ENCODE measurements around the gene AAMDC. TPM values are rescaled to one million over a fixed set of nuclear protein-coding genes. Genes with fewer than 3 reads are reported as not detected.
"Not testable (repeated sequence)": the region's sequence is repeated elsewhere in the genome, so short reads cannot be mapped to it uniquely, and the experiment has no call there.

Gene AAMDC
- total and polyA plus RNA-seq, 2 of the 13 experiments (the other 11 are each of a cell fraction or from before 2014, with no cell fraction given), result 18.1 to 35.6 TPM

DNA sequence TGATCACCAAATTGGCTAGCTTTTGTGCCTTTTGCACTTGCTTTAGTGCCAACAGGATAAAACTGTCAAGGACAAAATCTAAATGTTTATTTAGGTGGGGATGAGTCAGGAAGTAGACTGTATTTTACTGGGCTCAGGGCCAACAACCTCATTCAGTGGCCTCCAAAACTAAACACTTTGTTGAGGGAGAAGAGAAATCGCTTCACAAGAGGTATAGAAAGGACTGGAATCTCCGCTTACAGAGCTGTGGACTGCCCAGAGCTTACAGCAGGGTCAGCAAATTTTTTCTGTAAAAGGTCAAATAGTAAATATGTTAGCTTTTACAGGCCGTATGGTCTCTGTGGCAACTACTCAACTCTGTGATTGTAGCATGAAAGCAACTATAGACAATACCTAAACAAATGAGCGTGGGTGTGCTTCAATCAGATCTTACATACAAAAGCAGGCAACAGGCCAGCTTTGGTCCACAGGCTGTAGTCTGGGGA is 93.4 kb downstream of the AAMDC start (continued):
- TF ChIP-seq, protein P1, sequence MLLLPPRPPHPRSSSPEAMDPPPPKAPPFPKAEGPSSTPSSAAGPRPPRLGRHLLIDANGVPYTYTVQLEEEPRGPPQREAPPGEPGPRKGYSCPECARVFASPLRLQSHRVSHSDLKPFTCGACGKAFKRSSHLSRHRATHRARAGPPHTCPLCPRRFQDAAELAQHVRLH (CRISPR knock-in tag; IDR thresholded peaks at IDR 0.05; ENCODE audit: borderline replicate concordance, low read depth), result 0 out of 2 replicates have a peak, but pooled peaks have one; percentile 12
- TF ChIP-seq HDAC2 (CRISPR knock-in tag; IDR thresholded peaks at IDR 0.05) (peak; percentile 67), ZNF878 (CRISPR knock-in tag; IDR thresholded peaks at IDR 0.05) (0 out of 2 replicates have a peak, but pooled peaks have one; percentile 53), MAFK (conservative IDR thresholded peaks at IDR 0.05 in 1 of 2, IDR thresholded peaks at IDR 0.05 in 1 of 2; ENCODE audit: low read length in 2 of 2) (peak; percentile 91 to 97), ZNF792 (CRISPR knock-in tag; IDR thresholded peaks at IDR 0.05) (peak; percentile 44), HNF4A (CRISPR knock-in tag; IDR thresholded peaks at IDR 0.05) (0 out of 2 replicates have a peak, but pooled peaks have one; percentile 7), SAP130 (CRISPR knock-in tag; IDR thresholded peaks at IDR 0.05; ENCODE audit: low read depth) (peak; percentile 56), FOXK1 (CRISPR knock-in tag; IDR thresholded peaks at IDR 0.05; ENCODE audit: borderline replicate concordance, low read depth) (peak; percentile 54; the same call in 1 of the 2 replicates), KLF16 (CRISPR knock-in tag; IDR thresholded peaks at IDR 0.05) (peak in 1 of 2 experiments; percentile 38; a peak in 1 of 4 replicates), SMAD3 (CRISPR knock-in tag; IDR thresholded peaks at IDR 0.05) (peak; percentile 36; the same call in 1 of the 2 replicates), ZNF644 (CRISPR knock-in tag; IDR thresholded peaks at IDR 0.05; ENCODE audit: low read depth) (0 out of 2 replicates have a peak, but pooled peaks have one; percentile 16), ZNF12 (CRISPR knock-in tag; IDR thresholded peaks at IDR 0.05) (peak; percentile 34; the same call in 1 of the 2 replicates)
- TF ChIP-seq, protein P2, sequence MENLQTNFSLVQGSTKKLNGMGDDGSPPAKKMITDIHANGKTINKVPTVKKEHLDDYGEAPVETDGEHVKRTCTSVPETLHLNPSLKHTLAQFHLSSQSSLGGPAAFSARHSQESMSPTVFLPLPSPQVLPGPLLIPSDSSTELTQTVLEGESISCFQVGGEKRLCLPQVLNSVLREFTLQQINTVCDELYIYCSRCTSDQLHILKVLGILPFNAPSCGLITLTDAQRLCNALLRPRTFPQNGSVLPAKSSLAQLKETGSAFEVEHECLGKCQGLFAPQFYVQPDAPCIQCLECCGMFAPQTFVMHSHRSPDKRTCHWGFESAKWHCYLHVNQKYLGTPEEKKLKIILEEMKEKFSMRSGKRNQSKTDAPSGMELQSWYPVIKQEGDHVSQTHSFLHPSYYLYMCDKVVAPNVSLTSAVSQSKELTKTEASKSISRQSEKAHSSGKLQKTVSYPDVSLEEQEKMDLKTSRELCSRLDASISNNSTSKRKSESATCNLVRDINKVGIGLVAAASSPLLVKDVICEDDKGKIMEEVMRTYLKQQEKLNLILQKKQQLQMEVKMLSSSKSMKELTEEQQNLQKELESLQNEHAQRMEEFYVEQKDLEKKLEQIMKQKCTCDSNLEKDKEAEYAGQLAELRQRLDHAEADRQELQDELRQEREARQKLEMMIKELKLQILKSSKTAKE (CRISPR knock-in tag; IDR thresholded peaks at IDR 0.05; ENCODE audit: borderline replicate concordance), result 0 out of 2 replicates have a peak, but pooled peaks have one; percentile 16
- TF ChIP-seq, protein P3, sequence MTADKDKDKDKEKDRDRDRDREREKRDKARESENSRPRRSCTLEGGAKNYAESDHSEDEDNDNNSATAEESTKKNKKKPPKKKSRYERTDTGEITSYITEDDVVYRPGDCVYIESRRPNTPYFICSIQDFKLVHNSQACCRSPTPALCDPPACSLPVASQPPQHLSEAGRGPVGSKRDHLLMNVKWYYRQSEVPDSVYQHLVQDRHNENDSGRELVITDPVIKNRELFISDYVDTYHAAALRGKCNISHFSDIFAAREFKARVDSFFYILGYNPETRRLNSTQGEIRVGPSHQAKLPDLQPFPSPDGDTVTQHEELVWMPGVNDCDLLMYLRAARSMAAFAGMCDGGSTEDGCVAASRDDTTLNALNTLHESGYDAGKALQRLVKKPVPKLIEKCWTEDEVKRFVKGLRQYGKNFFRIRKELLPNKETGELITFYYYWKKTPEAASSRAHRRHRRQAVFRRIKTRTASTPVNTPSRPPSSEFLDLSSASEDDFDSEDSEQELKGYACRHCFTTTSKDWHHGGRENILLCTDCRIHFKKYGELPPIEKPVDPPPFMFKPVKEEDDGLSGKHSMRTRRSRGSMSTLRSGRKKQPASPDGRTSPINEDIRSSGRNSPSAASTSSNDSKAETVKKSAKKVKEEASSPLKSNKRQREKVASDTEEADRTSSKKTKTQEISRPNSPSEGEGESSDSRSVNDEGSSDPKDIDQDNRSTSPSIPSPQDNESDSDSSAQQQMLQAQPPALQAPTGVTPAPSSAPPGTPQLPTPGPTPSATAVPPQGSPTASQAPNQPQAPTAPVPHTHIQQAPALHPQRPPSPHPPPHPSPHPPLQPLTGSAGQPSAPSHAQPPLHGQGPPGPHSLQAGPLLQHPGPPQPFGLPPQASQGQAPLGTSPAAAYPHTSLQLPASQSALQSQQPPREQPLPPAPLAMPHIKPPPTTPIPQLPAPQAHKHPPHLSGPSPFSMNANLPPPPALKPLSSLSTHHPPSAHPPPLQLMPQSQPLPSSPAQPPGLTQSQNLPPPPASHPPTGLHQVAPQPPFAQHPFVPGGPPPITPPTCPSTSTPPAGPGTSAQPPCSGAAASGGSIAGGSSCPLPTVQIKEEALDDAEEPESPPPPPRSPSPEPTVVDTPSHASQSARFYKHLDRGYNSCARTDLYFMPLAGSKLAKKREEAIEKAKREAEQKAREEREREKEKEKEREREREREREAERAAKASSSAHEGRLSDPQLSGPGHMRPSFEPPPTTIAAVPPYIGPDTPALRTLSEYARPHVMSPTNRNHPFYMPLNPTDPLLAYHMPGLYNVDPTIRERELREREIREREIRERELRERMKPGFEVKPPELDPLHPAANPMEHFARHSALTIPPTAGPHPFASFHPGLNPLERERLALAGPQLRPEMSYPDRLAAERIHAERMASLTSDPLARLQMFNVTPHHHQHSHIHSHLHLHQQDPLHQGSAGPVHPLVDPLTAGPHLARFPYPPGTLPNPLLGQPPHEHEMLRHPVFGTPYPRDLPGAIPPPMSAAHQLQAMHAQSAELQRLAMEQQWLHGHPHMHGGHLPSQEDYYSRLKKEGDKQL (CRISPR knock-in tag; IDR thresholded peaks at IDR 0.05; ENCODE audit: low read depth), result peak; percentile 33; the same call in 1 of the 2 replicates
- TF ChIP-seq, protein P4, sequence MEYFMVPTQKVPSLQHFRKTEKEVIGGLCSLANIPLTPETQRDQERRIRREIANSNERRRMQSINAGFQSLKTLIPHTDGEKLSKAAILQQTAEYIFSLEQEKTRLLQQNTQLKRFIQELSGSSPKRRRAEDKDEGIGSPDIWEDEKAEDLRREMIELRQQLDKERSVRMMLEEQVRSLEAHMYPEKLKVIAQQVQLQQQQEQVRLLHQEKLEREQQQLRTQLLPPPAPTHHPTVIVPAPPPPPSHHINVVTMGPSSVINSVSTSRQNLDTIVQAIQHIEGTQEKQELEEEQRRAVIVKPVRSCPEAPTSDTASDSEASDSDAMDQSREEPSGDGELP (IDR thresholded peaks at IDR 0.05; ENCODE audit: borderline replicate concordance, low read depth), result peak; percentile 50; the same call in 1 of the 2 replicates

DNA sequence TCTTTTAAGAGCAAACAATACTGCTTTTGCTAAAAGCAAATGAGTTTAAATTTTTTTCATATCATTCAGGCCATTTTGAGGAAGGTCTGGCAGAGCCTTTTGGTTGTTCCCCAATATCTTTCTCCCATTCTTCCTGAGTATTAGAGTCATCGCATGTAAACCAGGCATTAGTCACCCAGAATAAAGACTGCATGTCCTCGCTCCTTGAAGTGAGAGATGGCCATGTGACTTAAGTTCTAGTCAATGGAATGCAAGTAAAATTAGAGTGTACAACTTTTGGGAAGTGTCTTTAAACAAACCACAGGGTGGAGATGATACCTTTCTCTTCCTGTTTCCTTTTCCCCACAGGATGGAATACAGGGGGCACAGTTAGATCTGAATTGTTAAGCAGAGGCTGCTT is 96.8 kb downstream of the AAMDC start:
- POLR2A ChIA-PET; CTCF ChIA-PET (ENCODE audit: low intra/inter-chr PET ratio, low total read pairs); intact Hi-C loops (cut with micrococcal nuclease; ENCODE audit: unreplicated experiment); BruUV-seq (replicated peaks); DNase-seq (ENCODE audit: low spot score); H4K20me1 ChIP-seq (ENCODE audit: insufficient read depth, low read length); H3K27me3 ChIP-seq (ENCODE audit: control insufficient read depth in 1 of 2, insufficient read depth in 2 of 2, low read length in 2 of 2); ATAC-seq; H3K36me3 ChIP-seq (replicated peaks in 1 of 2; ENCODE audit: control insufficient read depth in 1 of 2, insufficient read depth in 2 of 2, low read length in 2 of 2); H3K4me3 ChIP-seq (replicated peaks in 1 of 3; ENCODE audit: insufficient read depth in 1 of 3, low read depth in 2 of 3, low read length in 3 of 3); H3K79me2 ChIP-seq (ENCODE audit: insufficient read depth, low read length); H3K9me3 ChIP-seq (ENCODE audit: low read length); in situ Hi-C loops (cut with HindIII; ENCODE audit: extremely low pct_ligation_motif_present, low pct_unique_long_range_greater_than_20kb); H3K9ac ChIP-seq (ENCODE audit: insufficient read depth, low read depth, low read length); H3K4me2 ChIP-seq (ENCODE audit: low read depth, low read length); H3K27ac ChIP-seq (ENCODE audit: extremely low read length, insufficient read depth, low read length); FAIRE-seq; H2AFZ ChIP-seq (ENCODE audit: low read length): not testable (repeated sequence)
- peaks cover 31% of the 10 kb centered on the region for H3K4me1 ChIP-seq (ENCODE audit: insufficient read depth, low read length)
- 100% methylated on average over 1 of the region's 2 CpGs for WGBS (ENCODE audit: low lambda C conversion rate)
